GM18858 (cell line): Measurements from ENCODE around the gene RRM1.
A peak's percentile ranks its signal among the peaks of the same experiment; 100 is the strongest.
"Not testable (repeated sequence)": the region's sequence is repeated elsewhere in the genome, so short reads cannot be mapped to it uniquely, and the experiment has no call there.

Source experiments
- ATAC-seq: cut with Tn5 transposase; IDR thresholded peaks from one replicate; pipeline ENCODE4 v1.9.1; 2021; ENCODE audit not compliant: unreplicated experiment

Gene RRM1

DNA sequence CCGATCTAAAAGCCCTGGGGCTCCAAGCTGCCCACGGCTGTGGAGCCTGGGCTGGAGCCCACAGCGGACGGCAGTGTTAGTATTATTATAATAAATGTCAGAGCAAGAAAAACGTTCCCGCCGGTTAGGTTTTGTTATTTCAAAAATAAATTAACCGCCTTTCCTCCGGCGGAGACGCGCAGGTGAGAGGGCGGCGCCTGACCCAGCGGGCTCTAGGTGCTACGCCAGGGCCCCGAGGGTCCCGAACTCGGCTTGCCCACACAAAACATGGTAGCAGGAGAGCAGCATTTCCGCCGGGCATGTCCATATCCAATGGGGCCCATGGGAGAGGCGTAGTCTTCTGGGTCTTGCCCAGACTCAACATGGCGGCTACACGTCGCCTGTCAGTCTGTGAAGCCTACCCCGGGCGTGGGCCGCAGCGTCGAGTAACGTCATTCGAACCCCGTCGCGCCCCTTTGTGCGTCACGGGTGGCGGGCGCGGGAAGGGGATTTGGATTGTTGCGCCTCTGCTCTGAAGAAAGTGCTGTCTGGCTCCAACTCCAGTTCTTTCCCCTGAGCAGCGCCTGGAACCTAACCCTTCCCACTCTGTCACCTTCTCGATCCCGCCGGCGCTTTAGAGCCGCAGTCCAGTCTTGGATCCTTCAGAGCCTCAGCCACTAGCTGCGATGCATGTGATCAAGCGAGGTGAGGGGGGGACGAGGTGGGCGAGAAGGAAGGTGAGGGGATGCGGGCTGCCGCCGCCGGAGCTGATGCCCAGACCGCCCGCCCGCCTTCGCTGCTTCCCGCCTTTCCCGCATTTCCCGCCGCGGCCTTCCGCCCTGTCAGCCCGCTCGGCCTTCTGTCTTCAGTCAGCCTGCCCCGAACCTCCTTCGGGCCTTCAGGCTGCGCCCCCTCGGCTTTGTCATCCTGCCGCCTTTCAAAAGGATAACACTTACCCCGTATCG, at the start of gene RRM1:
RRM1 (plus strand) TSS at position 452 of the 944 bp plus-strand sequence; CDS start at position 666, 214 bp downstream.
- ATAC-seq: peak; percentile 92

DNA sequence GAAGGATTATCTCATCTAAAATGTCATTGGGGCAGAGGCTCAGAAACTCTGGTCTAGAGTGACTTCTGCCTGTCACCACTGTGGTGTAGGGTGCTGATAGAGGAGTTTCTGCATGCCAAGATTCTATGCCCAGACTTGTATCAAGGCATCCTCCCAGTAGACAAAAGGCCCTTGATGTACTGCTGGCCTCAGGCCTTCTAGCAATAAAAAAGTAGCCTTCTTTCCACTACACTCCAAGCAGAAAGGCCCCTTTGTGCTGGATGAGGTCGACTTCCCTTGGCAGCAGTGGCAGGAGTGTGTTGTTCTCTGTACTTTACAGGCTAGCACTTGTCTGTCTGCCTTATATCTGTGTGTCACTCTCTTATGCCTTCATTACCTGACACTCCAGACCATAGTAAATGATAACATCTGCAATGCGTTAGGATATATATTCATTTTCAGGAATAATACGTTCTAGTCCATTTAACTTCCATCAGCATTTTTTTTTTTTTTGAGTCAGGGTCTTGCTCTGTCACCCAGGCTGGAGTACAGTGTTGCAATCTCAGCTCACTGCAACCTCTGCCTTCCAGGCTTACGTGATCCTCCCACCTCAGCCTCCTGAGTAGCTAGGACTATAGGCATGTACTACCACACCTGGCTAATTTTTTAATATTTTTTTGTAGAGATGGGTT, 49.5 kb upstream of the RRM1 start:
- no peak for ATAC-seq

- no peak for ATAC-seq
Observed at GRCh38 chr11:4048340-4048739, 46.3 kb upstream of the RRM1 start.

DNA sequence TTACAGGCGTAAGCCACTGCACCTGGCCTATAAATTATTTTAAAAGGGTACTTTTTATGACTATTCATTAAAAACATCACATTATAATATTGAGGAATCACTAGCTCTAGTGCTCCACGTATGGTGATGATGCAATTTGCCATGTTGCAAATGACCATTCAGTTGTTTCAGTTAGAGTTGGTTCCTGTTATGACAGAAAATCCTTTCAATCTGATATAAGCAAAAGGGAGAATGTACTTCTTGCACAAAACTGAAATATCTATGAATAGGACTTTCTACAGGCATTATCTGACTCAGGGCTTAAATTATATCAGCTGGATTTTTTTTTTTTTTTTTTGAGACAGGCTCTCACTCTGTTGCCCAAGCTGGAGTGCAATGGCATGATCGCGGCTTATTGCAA, 45.6 kb upstream of the RRM1 start:
- ATAC-seq: no peak

GRCh38 chr11:4050138-4050537, 44.5 kb upstream of the RRM1 start:
- no peak for ATAC-seq

GRCh38 chr11:4053200-4053599, 41.4 kb upstream of the RRM1 start:
- ATAC-seq: not testable (repeated sequence)

- no peak for ATAC-seq
Observed at GRCh38 chr11:4054643-4055042, 40.0 kb upstream of the RRM1 start.

DNA sequence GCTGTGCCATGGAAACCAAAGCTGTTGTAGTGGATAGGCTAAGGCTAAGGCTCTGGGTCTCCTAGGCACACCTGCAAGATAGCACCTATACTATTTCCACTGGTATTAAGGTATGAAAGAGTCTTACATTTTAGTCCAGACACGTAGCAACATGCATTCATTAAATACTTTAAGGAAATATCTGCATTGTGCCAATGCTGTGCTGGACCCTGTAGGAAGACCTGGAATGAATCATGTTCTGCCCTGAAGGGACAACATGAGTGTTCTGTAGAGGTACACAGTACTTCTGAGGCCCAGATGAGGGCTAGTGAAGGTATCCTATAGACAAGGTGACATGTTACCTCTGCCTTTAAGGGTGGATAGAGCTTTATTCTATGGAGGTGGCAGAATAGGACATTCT, 35.2 kb upstream of the RRM1 start:
- ATAC-seq: no peak

GRCh38 chr11:4060182-4060923, 34.2 kb upstream of the RRM1 start:
- no peak for ATAC-seq

- ATAC-seq: no peak
Observed at GRCh38 chr11:4061700-4062099, 32.9 kb upstream of the RRM1 start.

DNA sequence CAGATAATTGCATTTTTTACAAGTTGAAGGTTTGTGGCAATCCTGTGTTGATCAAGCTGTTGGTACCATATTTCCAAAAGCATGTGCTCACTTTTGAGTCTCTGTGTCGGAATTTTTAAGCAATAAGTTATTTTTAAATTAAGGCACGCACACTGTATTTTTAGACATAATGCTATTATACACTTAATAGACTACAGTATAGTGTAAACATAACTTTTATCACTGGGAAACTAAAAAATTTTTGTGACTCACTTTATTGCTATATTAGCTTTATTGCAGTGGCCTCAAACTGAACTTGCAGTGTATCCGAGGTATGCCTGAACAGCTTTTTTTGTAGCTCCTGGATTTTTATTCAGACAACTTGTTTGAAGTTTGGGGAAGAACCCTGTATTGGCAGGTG, 31.3 kb upstream of the RRM1 start:
- no peak for ATAC-seq

DNA sequence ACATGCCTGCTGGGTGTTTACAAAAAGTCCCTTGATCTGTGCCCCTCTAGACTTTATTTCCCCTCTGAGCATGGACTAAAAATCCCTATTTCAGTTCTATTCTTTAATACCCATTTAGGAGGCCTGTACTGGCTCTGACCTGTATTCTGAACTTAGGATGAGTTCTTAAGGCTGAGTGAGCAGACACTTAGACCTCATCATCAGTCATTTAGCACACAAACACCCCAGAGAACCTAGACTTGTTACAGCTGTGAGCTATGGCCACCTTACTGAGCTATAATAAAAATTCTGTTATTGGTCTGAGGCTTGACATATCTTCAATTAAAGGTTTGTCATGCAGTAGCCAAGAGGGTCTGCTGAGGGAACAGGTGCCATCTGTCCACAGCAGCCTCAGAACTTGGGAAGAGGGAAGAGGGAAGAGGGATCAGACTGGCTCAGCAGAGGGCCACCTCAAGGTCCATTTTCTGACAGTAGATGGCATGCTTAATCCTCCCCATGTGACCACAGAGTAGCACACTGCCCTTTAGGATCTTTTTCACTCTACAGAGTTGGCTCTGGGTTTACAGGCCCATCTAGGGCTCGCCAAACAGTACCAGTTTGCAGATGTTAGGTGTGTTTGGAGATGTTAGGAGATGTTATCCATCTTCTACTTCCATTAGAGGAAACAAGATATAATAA, 30.2 kb upstream of the RRM1 start:
- no peak for ATAC-seq

- ATAC-seq: no peak
Observed at GRCh38 chr11:4065086-4065485, 29.5 kb upstream of the RRM1 start.

- ATAC-seq: no peak
Observed at GRCh38 chr11:4065601-4066377, 28.8 kb upstream of the RRM1 start.

GRCh38 chr11:4066910-4067309, 27.7 kb upstream of the RRM1 start:
- ATAC-seq: no peak

GRCh38 chr11:4068962-4069361, 25.6 kb upstream of the RRM1 start:
- ATAC-seq: no peak

DNA sequence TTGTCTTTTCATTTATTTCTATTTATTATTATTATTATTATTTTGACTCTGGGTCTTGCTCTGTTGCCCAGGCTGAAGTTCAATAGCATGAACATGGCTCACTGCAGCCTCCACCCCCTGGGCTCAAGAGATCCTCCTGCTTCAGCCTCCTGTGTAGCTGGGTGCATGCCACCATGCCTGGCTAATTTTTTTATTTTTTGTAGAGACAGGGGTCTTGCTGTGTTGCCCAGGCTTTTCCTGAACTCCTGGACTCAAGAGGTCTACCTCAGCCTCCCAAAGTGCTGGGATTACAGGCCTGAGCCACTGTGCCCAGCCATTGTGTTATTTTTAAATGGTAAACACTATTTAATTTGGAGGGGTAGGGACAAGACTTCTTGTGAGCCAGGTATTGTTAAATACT, 23.3 kb upstream of the RRM1 start:
- no peak for ATAC-seq

DNA sequence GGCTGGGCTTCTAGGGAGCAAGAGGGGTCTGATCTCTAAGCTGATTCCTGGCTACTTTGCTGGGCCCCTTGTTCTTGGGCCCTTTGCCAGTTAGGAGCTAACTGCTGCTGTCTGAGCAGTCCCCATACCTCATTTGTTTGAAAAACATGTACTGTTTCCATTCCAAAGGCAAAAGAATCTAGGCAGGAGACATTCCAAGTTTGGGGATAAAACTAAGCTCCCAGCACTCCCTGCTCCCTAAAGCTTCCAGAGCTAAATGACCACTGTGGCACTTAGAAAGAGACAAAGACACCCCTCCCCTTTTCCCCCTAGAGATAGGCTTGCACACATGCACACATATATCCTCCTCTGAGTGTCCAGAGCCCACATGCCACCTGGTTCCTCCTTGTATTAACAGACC, 22.7 kb upstream of the RRM1 start:
- no peak for ATAC-seq

GRCh38 chr11:4072668-4073285, 21.8 kb upstream of the RRM1 start:
- ATAC-seq: no peak

GRCh38 chr11:4074266-4074665, 20.3 kb upstream of the RRM1 start:
- ATAC-seq: no peak
